ENCODE data around the gene SMYD3. TPM values are rescaled to one million over a fixed set of nuclear protein-coding genes. Genes with fewer than 3 reads are reported as not detected.

The SMYD3 gene
- total RNA-seq, 4 donors from 2014 or later, result 10.5 to 36.4 (median 22.5) TPM

- Histone ChIP-seq H3K36me3 (no peaks in the 10 kb centered on the region), H3K4me1 (peaks cover 0 to 3% of the 10 kb centered on the region in 2 donors), H3K27ac (no peak overlapping the region), H3K9me3 (no peaks in the 10 kb centered on the region), H3K4me3 (no peak overlapping the region), H3K27me3 (no peaks in the 10 kb centered on the region)
- DNase-seq, result no peak
- intact Hi-C loops (cut with DNase I; ENCODE audit: low total_unique reads), result no loop called here
- no peak for TF ChIP-seq CTCF (IDR thresholded peaks at IDR 0.05)
- TF ChIP-seq POLR2A (IDR thresholded peaks at IDR 0.05), result no peak
Observed at GRCh38 chr1:246483569-246483933, 23.5 kb downstream of the SMYD3 start.

GRCh38 chr1:246482805-246483568 lies 24.1 kb downstream of the SMYD3 start:
- Histone ChIP-seq H3K9me3 (no peaks in the 10 kb centered on the region), H3K27me3 (no peaks in the 10 kb centered on the region), H3K4me1 (peaks cover 0 to 3% of the 10 kb centered on the region in 2 donors), H3K27ac (no peak overlapping the region), H3K4me3 (no peak overlapping the region), H3K36me3 (no peaks in the 10 kb centered on the region)
- no peak for DNase-seq
- no peak for TF ChIP-seq POLR2A (IDR thresholded peaks at IDR 0.05)
- no peak for TF ChIP-seq CTCF (IDR thresholded peaks at IDR 0.05)
- intact Hi-C loops (cut with DNase I; ENCODE audit: low total_unique reads), result no loop called here

GRCh38 chr1:246479061-246479460 lies 28.0 kb downstream of the SMYD3 start:
- no peaks in the 10 kb centered on the region for H3K9me3 ChIP-seq
- H3K27me3 ChIP-seq, result no peaks in the 10 kb centered on the region
- DNase-seq, result no peak
- TF ChIP-seq CTCF (IDR thresholded peaks at IDR 0.05) (no peak), POLR2A (IDR thresholded peaks at IDR 0.05) (no peak)
- H3K27ac ChIP-seq, result no peak overlapping the region
- intact Hi-C loops (cut with DNase I; ENCODE audit: low total_unique reads), result no loop called here
- peaks cover 0 to 3% of the 10 kb centered on the region in 2 donors for H3K4me1 ChIP-seq
- H3K36me3 ChIP-seq, result no peaks in the 10 kb centered on the region
- no peak overlapping the region for H3K4me3 ChIP-seq

GRCh38 chr1:246477634-246478033 lies 29.4 kb downstream of the SMYD3 start:
- no peak for DNase-seq
- H3K9me3 ChIP-seq, result no peaks in the 10 kb centered on the region
- no peak overlapping the region for H3K4me3 ChIP-seq
- no peaks in the 10 kb centered on the region for H3K27me3 ChIP-seq
- no peaks in the 10 kb centered on the region for H3K4me1 ChIP-seq
- TF ChIP-seq POLR2A (IDR thresholded peaks at IDR 0.05) (no peak), CTCF (IDR thresholded peaks at IDR 0.05) (no peak)
- no peak overlapping the region for H3K27ac ChIP-seq
- intact Hi-C loops (cut with DNase I; ENCODE audit: low total_unique reads), result no loop called here
- H3K36me3 ChIP-seq, result no peaks in the 10 kb centered on the region

GRCh38 chr1:246476771-246477170 lies 30.3 kb downstream of the SMYD3 start:
- no peak overlapping the region for H3K27ac ChIP-seq
- H3K9me3 ChIP-seq, result no peaks in the 10 kb centered on the region
- intact Hi-C loops (cut with DNase I; ENCODE audit: low total_unique reads), result no loop called here
- no peak for TF ChIP-seq CTCF (IDR thresholded peaks at IDR 0.05)
- H3K27me3 ChIP-seq, result no peaks in the 10 kb centered on the region
- no peaks in the 10 kb centered on the region for H3K4me1 ChIP-seq
- H3K4me3 ChIP-seq, result no peak overlapping the region
- no peak for DNase-seq
- H3K36me3 ChIP-seq, result no peaks in the 10 kb centered on the region
